Renal pelvis (tissue), 4 donors: Measurements from ENCODE around the gene CPNE9. TPM values are rescaled to one million over a fixed set of nuclear protein-coding genes. Genes with fewer than 3 reads are reported as not detected.

ENCODE experiments used
- DNase-seq: peaks from one replicate; pipeline ENCODE4 v3.0.0-alpha.2; 2013
- polyA plus RNA-seq, 3 donors: library from polyadenylated mRNA; unstranded; fragments of 120-200 nt; gene quantifications; one replicate each; pipeline ENCODE4 v1.2.1, GENCODE V29; 2013; ENCODE audit not compliant: insufficient read length in 3 of 3

The CPNE9 gene
- polyA plus RNA-seq, 3 donors, result 0.10 to 0.27 (median 0.10) TPM

DNA sequence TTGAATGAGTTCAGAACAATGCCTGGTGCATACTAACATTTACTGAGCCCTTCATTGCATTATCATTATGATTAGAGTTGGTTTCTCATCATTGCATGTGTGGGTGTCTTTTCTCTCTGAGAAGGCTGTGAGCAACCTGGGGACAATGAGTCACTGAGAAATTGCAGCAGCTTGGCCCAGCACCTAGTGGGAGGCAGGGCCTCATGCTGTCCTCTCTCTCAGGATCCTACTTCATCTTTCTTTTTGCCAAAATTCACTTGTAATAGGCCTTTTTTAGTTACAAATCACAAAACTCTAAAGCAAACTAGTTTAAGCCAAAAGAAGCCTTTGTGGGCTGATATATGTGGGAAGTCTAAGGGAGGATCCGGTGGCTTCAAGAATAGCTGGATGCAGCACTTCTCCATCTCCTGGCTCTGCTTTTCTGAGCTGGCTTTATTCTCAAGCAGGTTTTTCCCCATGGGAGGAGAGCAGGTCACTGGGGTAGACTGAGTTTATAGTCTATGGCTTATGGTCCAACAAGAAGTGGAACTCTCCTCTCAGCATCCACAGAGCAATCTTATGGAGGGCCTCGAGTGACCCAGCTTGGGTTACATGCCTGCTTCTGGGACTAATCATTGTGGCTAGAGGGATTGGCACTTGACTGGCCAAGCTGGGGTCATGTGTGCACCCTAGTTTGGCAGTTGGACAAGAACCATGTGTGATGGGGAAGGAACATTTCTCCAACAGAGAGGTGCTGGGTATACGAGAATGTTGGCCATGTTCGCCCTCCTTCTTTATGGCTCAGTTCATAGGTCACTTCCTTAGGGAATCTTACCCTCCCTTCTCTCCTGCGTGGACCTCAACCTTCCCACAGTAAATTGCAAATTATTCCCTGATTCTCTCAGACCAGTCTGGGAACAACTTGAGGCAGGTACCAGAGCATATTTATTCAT, 74.8 kb downstream of the CPNE9 start:
- DNase-seq, result no peak

DNA sequence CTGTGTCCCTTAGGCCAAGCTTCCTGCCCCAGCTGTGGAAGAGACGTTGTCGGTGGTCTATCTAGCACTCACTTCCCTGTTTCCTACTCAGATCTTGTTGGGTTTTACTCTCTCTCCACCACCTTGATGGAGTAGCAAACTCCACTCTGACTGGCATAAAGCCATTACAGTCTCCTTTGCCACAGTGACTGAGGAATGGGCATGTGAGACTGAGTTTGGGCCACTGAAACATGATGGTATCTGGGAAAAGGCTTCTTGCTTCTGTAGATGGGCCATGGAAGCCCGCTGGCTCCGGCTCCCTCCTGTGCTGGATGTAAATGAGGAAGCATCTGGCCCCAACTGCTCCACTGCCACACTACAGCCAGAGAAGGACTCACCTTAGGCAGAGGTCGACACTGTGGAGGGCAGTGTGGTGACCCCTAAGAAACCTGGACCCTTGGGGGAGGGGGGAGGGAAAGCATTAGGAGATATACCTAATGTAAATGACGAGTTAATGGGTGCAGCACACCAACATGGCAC, 75.5 kb downstream of the CPNE9 start:
- no peak for DNase-seq

Other genes with a start within 250 kb of the CPNE9 start
- under 1 TPM; 0.04 to 0.09 (median 0.06) TPM for gene LHFPL4, start 150.0 kb upstream of the CPNE9 start, polyA plus RNA-seq
- 10 to 100 TPM; 32.1 to 41.7 (median 37.8) TPM for gene MTMR14, start 54.3 kb upstream of the CPNE9 start, polyA plus RNA-seq
- 10 to 100 TPM; 20.9 to 24.6 (median 21.3) TPM for gene BRPF1, start 27.9 kb downstream of the CPNE9 start, polyA plus RNA-seq
- gene OGG1, start 46.1 kb downstream of the CPNE9 start, polyA plus RNA-seq, result 10 to 100 TPM; 63.7 to 84.8 (median 69.5) TPM
- 10 to 100 TPM; 17.5 to 24.1 (median 22.8) TPM for gene CAMK1, start 66.1 kb downstream of the CPNE9 start, polyA plus RNA-seq
- gene TADA3, start 88.6 kb downstream of the CPNE9 start, polyA plus RNA-seq, result 10 to 100 TPM; 69.4 to 79.8 (median 77.7) TPM
- gene ARPC4, start 89.2 kb downstream of the CPNE9 start, polyA plus RNA-seq, result 100 to 1,000 TPM; 122 to 140 (median 133) TPM
- gene TTLL3, start 106.4 kb downstream of the CPNE9 start, polyA plus RNA-seq, result 10 to 100 TPM; 37.7 to 93.8 (median 83.2) TPM
- 10 to 100 TPM; 37.0 to 40.4 (median 39.2) TPM for gene RPUSD3, start 140.2 kb downstream of the CPNE9 start, polyA plus RNA-seq
- gene CIDEC, start 176.4 kb downstream of the CPNE9 start, polyA plus RNA-seq, result under 1 TPM in 1 of 3 donors, not detected in 2; 0.19 TPM
- gene JAGN1, start 186.8 kb downstream of the CPNE9 start, polyA plus RNA-seq, result 10 to 100 TPM; 44.5 to 49.8 (median 46.7) TPM
- gene IL17RE, start 199.0 kb downstream of the CPNE9 start, polyA plus RNA-seq, result 10 to 100 TPM; 11.2 to 17.0 (median 15.5) TPM
- 10 to 100 TPM; 32.8 to 44.8 (median 39.9) TPM for gene IL17RC, start 213.3 kb downstream of the CPNE9 start, polyA plus RNA-seq
- gene CRELD1, start 230.0 kb downstream of the CPNE9 start, polyA plus RNA-seq, result 10 to 100 TPM; 53.1 to 78.9 (median 74.6) TPM
- 1 to 10 TPM; 4.3 to 5.8 (median 4.8) TPM for gene PRRT3, start 248.6 kb downstream of the CPNE9 start, polyA plus RNA-seq